ENCODE results near the gene TPSG1. TPM values are rescaled to one million over a fixed set of nuclear protein-coding genes. Genes with fewer than 3 reads are reported as not detected.

TPSG1 gene
- total RNA-seq, 1 experiment from 2014 or later: not detected

DNA sequence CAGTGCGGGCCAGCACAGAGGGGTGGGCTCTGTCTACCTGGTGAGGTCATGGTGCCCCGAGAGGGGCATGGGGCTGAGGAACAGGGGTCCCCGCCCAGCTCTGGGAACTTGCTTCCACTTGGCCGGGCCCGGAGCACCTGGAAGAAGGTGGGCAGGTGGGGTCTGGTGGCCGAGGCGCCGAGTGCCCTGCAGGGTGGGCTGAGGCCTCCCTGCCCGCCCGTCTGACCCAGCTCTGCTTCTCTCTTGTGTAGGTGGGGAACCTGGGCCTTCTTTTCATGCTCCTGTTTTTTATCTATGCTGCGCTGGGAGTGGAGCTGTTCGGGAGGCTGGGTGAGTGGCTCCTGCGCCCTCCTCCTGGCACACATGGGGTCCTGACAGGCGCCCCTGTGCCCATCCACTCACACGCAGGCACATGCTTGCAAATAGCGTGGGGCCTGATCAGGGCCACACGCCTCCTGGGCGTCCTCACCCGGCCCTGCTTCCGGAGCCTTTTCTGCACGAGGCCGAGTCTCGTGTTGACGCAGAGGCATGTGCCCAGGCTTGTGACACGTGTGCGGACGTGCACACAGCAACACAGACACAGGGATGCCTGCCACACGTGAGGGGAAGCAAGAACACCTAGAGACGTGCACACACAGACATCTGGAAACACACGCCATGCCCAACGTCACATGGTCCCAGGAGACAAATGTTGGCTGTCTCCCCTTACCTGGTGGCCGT, 8.2 kb downstream of the TPSG1 start:
- ChIA-PET POLR2A (ENCODE audit: low non-redundant PET) (no interaction called here), CTCF (no interaction called here)
- no peak overlapping the region for H3K27ac ChIP-seq (ENCODE audit: low read depth, low read length, poor library complexity, severe bottlenecking)
- H3K9me3 ChIP-seq (ENCODE audit: low read depth, low read length, poor library complexity, severe bottlenecking): no peaks in the 10 kb centered on the region
- no peak overlapping the region for H3K4me3 ChIP-seq (ENCODE audit: low read depth, low read length, poor library complexity, severe bottlenecking)
- no TSS peak for BruUV-seq (replicated peaks)
- no peaks in the 10 kb centered on the region for H3K27me3 ChIP-seq (replicated peaks; ENCODE audit: insufficient read depth, low read depth, low read length, poor library complexity)
- DNase-seq (ENCODE audit: low spot score): no peak
- intact Hi-C loops (cut with micrococcal nuclease; ENCODE audit: unreplicated experiment): no loop called here
- H3K36me3 ChIP-seq (ENCODE audit: insufficient read depth, low read length, poor library complexity, severe bottlenecking): peaks cover 44% of the 10 kb centered on the region
- no peaks in the 10 kb centered on the region for H3K4me1 ChIP-seq (ENCODE audit: insufficient read depth, low read length, poor library complexity, severe bottlenecking)
- no peak for TF ChIP-seq EZH2 (IDR thresholded peaks at IDR 0.05; ENCODE audit: borderline replicate concordance, low read depth, low read length, poor library complexity, severe bottlenecking)
- TF ChIP-seq CTCF (conservative IDR thresholded peaks at IDR 0.05; ENCODE audit: low read depth, low read length): no peak

DNA sequence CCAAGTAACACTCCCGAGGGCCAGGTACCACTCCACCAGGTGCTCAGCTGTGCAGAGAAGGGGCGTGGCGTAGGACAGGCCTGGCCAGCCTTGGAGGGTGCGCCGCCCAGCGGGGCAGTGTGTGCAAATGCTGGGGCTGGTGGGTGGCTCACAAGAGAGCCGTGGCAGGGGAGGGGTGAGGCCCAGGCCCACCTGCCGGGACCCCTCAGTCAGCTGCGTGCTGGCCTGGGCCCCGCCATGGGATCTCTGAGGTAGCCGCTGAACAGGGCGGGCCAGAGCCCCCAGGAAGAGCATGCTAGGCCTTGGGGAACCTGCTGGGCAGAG, 8.8 kb downstream of the TPSG1 start:
- Histone ChIP-seq H3K36me3 (ENCODE audit: insufficient read depth, low read length, poor library complexity, severe bottlenecking) (peaks cover 43% of the 10 kb centered on the region), H3K4me3 (ENCODE audit: low read depth, low read length, poor library complexity, severe bottlenecking) (no peak overlapping the region), H3K27me3 (replicated peaks; ENCODE audit: insufficient read depth, low read depth, low read length, poor library complexity) (no peaks in the 10 kb centered on the region), H3K27ac (ENCODE audit: low read depth, low read length, poor library complexity, severe bottlenecking) (no peak overlapping the region), H3K9me3 (ENCODE audit: low read depth, low read length, poor library complexity, severe bottlenecking) (no peaks in the 10 kb centered on the region), H3K4me1 (ENCODE audit: insufficient read depth, low read length, poor library complexity, severe bottlenecking) (no peaks in the 10 kb centered on the region)
- DNase-seq (ENCODE audit: low spot score): no peak
- intact Hi-C loops (cut with micrococcal nuclease; ENCODE audit: unreplicated experiment): no loop called here
- TF ChIP-seq CTCF (conservative IDR thresholded peaks at IDR 0.05; ENCODE audit: low read depth, low read length) (no peak), EZH2 (IDR thresholded peaks at IDR 0.05; ENCODE audit: borderline replicate concordance, low read depth, low read length, poor library complexity, severe bottlenecking) (no peak)
- BruUV-seq (replicated peaks): no TSS peak
- ChIA-PET CTCF (no interaction called here), POLR2A (ENCODE audit: low non-redundant PET) (no interaction called here)

DNA sequence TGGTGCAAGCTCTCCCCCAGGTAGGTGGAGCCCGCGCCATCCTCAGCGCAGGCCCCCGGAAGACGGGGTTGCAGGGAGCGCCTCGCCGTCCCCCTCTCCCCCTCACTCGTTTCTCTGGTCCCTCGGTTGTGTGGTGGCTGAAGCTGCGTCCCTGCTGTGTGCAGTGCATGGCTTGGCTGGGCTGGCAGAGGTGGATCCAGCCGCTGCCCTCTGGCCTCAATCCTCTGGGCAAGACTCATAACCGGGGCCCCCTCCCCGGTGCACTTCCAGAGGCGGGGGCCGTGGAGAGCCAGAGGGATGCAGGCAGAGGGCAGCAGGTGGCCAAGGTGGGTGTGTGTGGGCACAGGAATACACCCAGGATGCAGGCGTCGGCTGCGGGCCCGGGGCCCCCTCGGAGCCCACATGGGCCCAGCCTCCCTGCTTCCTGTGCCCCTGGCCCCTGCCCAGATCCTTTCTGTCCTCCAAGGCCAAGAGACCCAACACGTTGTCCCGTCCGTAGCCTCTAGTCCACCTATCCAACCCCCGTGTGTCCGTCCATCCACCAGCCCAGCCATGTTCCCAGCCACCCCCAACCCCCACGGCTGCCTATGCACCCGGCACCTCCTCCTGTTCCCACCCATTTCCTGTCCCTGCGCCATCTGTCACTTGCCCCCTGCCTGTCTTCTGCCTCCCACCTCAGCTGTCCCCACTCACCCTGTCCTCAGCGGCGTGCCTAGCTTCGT, 9.3 kb downstream of the TPSG1 start:
- no peak for TF ChIP-seq EZH2 (IDR thresholded peaks at IDR 0.05; ENCODE audit: borderline replicate concordance, low read depth, low read length, poor library complexity, severe bottlenecking)
- no peak for TF ChIP-seq CTCF (conservative IDR thresholded peaks at IDR 0.05; ENCODE audit: low read depth, low read length)
- H3K36me3 ChIP-seq (ENCODE audit: insufficient read depth, low read length, poor library complexity, severe bottlenecking): peaks cover 45% of the 10 kb centered on the region
- CTCF ChIA-PET: no interaction called here

More for the DNA sequence above, 9.3 kb downstream of the TPSG1 start:
- no peak overlapping the region for H3K4me3 ChIP-seq (ENCODE audit: low read depth, low read length, poor library complexity, severe bottlenecking)
- no peak for DNase-seq (ENCODE audit: low spot score)
- H3K27ac ChIP-seq (ENCODE audit: low read depth, low read length, poor library complexity, severe bottlenecking): no peak overlapping the region
- H3K27me3 ChIP-seq (replicated peaks; ENCODE audit: insufficient read depth, low read depth, low read length, poor library complexity): no peaks in the 10 kb centered on the region
- H3K4me1 ChIP-seq (ENCODE audit: insufficient read depth, low read length, poor library complexity, severe bottlenecking): no peaks in the 10 kb centered on the region
- BruUV-seq (replicated peaks): no TSS peak
- intact Hi-C loops (cut with micrococcal nuclease; ENCODE audit: unreplicated experiment): no loop called here
- POLR2A ChIA-PET (ENCODE audit: low non-redundant PET): no interaction called here
- no peaks in the 10 kb centered on the region for H3K9me3 ChIP-seq (ENCODE audit: low read depth, low read length, poor library complexity, severe bottlenecking)

All from A673 (cell line).